Small intestine (tissue), 7 donors: ENCODE measurements around the gene B9D2. TPM values are rescaled to one million over a fixed set of nuclear protein-coding genes. Genes with fewer than 3 reads are reported as not detected.

ENCODE experiments used
- DNase-seq, 2 donors: peaks; one replicate each; pipeline versions ENCODE4 v3.0.0 to v3.0.0-alpha.2; 2013
- FAIRE-seq: peaks from 2 replicates; lab custom pipeline; 2012; peaks lifted over from hg19 to GRCh38; lab: Jason Lieb, UNC
- H3K27ac ChIP-seq, 3 donors: one replicate each; pipeline ENCODE4 v1.5.1; 2013; ENCODE audit warnings: low read length in 2 of 3, mild to moderate bottlenecking in 2 of 3, control low read depth in 1 of 3, inconsistent platforms in 1 of 3, low read depth in 1 of 3, moderate library complexity in 1 of 3
- H3K27me3 ChIP-seq, 3 donors: one replicate each; pipeline ENCODE4 v1.6.1; 2013; ENCODE audit warnings: low read length in 3 of 3, inconsistent platforms in 1 of 3; ENCODE audit not compliant: control insufficient read depth in 3 of 3, insufficient read depth in 3 of 3
- H3K36me3 ChIP-seq, 3 donors: one replicate each; pipeline ENCODE4 v1.6.1; 2013; ENCODE audit warnings: low read length in 3 of 3, inconsistent platforms in 1 of 3, low read depth in 1 of 3, mild to moderate bottlenecking in 1 of 3, moderate library complexity in 1 of 3; ENCODE audit not compliant: control insufficient read depth in 3 of 3, insufficient read depth in 2 of 3
- H3K4me1 ChIP-seq, 3 donors: one replicate each; pipeline ENCODE4 v1.6.1; 2013; ENCODE audit warnings: low read length in 2 of 3, inconsistent platforms in 1 of 3, low read depth in 1 of 3, mild to moderate bottlenecking in 1 of 3, moderate library complexity in 1 of 3; ENCODE audit not compliant: control insufficient read depth in 3 of 3, insufficient read depth in 2 of 3
- H3K4me3 ChIP-seq, 3 donors: one replicate each; pipeline ENCODE4 v1.5.1; 2013; ENCODE audit warnings: low read length in 3 of 3, control low read depth in 1 of 3, inconsistent platforms in 1 of 3, low read depth in 1 of 3, mild to moderate bottlenecking in 1 of 3, moderate library complexity in 1 of 3
- H3K9me3 ChIP-seq, 2 donors: one replicate each; pipeline ENCODE4 v1.6.1; 2013; ENCODE audit warnings: low read depth in 1 of 2, low read length in 1 of 2; ENCODE audit not compliant: control insufficient read depth in 2 of 2, insufficient read depth in 1 of 2
- WGBS, 3 donors: extraction: QIAGEN DNeasy Blood & Tissue Kit; methylation state at CpG; one replicate each; pipeline ENCODE4 v1.1.7; 2013; 5-methylcytosine and 5-hydroxymethylcytosine counted together
- polyA plus RNA-seq, 4 donors: library from polyadenylated mRNA; stranded (reverse) in 3 of 4; unstranded in 1 of 4; fragments of 200-250 nt in 3 of 4; fragments of 120-200 nt in 1 of 4; gene quantifications; one replicate each; pipeline versions ENCODE4 v1.2.1 to v1.2.3, GENCODE V29; 2013
- donor health status: healthy with polysubstance abuse.
- donor health status: control.
- donor health status: control.
- donor health status: Bipolar disorder and iron deficiency.
- donor health status: healthy.

B9D2 gene
- polyA plus RNA-seq, 4 donors = 4.7 to 9.8 (median 5.9) TPM

DNA sequence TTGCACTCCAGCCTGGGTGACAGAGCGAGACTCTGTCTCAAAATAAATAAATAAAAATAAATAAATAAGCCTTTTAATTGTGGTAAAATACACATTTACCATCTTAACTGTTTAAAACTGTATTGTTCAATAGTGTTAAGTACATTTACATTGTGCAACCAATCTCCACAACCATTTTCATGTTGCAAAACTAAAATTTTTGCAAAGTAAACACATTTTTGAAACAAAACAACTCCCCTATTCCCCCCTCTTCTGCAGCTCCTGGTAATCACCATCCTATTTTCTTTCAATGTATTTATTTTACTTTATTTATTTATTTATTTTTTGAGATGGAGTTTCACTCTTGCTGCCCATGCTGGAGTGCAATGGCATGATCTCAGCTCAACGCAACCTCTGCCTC, 5.8 kb upstream of the B9D2 start:
- DNase-seq = no peak
- Histone ChIP-seq H3K4me1 (peaks cover 2 to 13% (median 8%) of the 10 kb centered on the region in 3 donors), H3K36me3 (peaks cover 0 to 10% (median 0%) of the 10 kb centered on the region in 3 donors), H3K9me3 (no peaks in the 10 kb centered on the region), H3K27me3 (no peaks in the 10 kb centered on the region), H3K4me3 (no peak overlapping the region), H3K27ac (no peak overlapping the region)
- no peak for FAIRE-seq
- WGBS, 3 donors = 96 to 100% (median 96%) methylated on average over 2 of the region's 2 CpGs

DNA sequence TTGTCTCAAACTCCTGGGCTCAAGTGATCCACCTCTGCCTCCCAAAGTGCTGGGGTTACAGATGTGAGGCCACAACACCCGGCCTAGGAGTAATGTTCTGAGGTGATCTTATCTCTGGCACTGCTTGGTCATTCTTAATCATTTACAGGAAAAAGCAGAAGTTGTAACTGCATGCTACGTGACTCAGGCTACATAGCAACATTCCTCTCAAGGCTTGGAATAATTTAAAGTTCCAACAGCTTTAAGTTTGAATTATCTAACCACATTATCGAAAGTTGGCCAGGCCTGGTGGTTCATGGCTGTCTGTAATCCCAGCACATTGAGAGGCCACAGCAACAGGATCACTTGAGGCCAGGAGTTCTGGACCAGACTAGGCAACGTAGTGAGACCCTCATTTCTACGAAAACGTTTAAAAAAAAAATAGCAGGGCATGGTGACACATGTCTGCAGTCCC, 3.9 kb upstream of the B9D2 start:
- 26 to 49% (median 33%) methylated on average over 6 of the region's 6 CpGs for WGBS, 3 donors
- peaks cover 3 to 22% (median 6%) of the 10 kb centered on the region in 3 donors for H3K4me1 ChIP-seq
- no peaks in the 10 kb centered on the region for H3K27me3 ChIP-seq
- no peak overlapping the region for H3K4me3 ChIP-seq
- H3K36me3 ChIP-seq = peaks cover 0 to 10% (median 0%) of the 10 kb centered on the region in 3 donors
- no peaks in the 10 kb centered on the region for H3K9me3 ChIP-seq
- DNase-seq = peak; percentile 53 to 67
- FAIRE-seq = no peak
- peak overlapping the region in 2 of 3 donors; percentile 46 to 83 for H3K27ac ChIP-seq

DNA sequence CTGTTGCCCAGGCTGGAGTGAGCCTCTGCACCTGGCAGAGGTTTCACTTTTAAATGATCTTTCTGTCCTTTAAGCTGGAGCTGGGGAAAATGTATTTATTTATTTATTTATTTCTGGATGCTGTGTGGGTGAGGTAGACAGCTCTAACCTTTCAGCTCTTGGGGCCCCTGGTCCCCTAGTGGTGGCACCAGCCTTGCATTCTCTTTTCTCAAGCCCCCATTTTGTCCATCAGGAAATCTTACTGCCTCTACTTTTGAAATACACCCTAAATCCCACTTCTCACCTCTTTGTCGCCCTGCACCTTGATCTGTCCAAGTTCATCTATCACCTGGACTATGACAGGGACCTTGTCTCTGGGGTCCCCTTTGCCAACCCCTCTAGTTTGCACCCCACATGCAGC, 2.1 kb upstream of the B9D2 start:
- Histone ChIP-seq H3K9me3 (no peaks in the 10 kb centered on the region), H3K4me3 (no peak overlapping the region), H3K4me1 (peaks cover 4 to 29% (median 6%) of the 10 kb centered on the region in 3 donors), H3K27me3 (no peaks in the 10 kb centered on the region), H3K36me3 (peaks cover 0 to 10% (median 0%) of the 10 kb centered on the region in 3 donors), H3K27ac (no peak overlapping the region)
- 67 to 100% (median 96%) methylated on average over 1 of the region's 1 CpG for WGBS, 3 donors
- FAIRE-seq (no peak), DNase-seq (no peak)

DNA sequence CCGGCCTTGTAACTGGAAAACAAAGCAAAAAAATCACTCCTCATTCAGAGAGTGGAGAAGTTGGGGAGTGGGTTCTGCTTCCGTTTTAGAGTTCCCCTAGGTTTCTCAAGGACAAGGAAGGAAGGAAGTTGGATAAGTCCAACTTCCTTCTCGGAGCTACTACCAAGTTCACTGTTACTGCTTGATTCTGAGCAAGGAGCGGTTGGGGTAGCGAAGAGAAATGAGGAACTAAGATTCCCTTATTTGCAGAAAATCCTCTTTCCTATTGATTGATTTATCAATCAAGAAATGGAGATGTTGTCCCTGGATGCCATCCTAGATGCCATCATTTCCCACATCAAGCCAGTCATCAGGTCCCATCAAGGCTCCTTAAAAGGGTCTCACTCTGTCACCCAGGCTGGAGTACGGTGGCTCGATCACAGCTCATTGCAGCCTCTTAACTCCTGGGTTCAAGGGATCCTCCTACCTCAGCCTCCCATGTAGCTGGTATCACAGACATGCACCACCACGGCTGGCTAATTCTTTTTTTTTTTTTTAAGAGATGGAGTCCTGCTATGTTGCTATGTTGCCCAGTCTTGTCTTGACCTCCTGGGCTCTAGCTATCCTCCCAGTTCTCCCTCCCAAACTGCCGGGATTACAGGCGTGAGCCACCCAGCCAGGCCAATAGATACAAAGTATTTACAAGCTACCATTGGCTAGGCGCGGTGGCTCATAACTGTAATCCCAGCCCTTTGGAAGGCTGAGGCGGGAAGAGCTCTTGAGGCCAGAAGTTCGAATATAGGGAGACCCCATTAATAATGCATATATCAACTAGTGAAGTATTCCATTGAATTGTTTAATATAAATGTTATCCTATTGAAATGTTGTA, 809 bp upstream of the B9D2 start:
- peaks cover 4 to 29% (median 6%) of the 10 kb centered on the region in 3 donors for H3K4me1 ChIP-seq
- no peak for FAIRE-seq

DNA sequence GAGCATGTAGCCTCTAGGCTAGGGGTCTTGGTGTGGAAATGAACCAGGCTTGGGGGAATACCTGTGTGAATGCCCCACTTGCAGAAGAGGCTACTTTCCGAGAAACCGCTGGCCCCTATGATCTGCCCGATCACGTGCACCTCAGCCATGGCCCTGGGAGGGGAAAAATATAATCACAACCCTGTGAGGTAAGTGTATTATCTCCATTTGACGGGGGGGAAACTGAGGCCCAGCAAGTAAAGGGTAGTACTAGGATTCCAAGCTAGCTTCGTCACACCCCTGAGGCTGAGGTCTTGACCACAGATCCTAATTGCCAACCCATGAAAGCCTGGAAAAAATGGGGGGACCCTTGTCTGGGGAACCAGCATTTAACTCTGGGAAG, 587 bp downstream of the B9D2 start:
- H3K4me3 ChIP-seq = peak overlapping the region in 2 of 3 donors; percentile 69 to 77
- H3K27me3 ChIP-seq = no peaks in the 10 kb centered on the region
- peaks cover 0 to 3% (median 0%) of the 10 kb centered on the region in 3 donors for H3K36me3 ChIP-seq
- no peaks in the 10 kb centered on the region for H3K9me3 ChIP-seq
- WGBS, 3 donors = 42 to 52% (median 47%) methylated on average over 6 of the region's 6 CpGs
- peaks cover 4 to 29% (median 6%) of the 10 kb centered on the region in 3 donors for H3K4me1 ChIP-seq
- H3K27ac ChIP-seq = peak overlapping the region; percentile 80 to 98 (median 97)
- DNase-seq (no peak), FAIRE-seq (no peak)

More for the DNA sequence above, 809 bp upstream of the B9D2 start:
- H3K27ac ChIP-seq = peak overlapping the region; percentile 84 to 98 (median 97)
- H3K4me3 ChIP-seq = peak overlapping the region; percentile 39 to 77 (median 54)
- no peaks in the 10 kb centered on the region for H3K27me3 ChIP-seq
- peaks cover 0 to 10% (median 0%) of the 10 kb centered on the region in 3 donors for H3K36me3 ChIP-seq
- WGBS, 3 donors = 73 to 76% (median 75%) methylated on average over 14 of the region's 14 CpGs
- no peaks in the 10 kb centered on the region for H3K9me3 ChIP-seq
- DNase-seq = no peak

DNA sequence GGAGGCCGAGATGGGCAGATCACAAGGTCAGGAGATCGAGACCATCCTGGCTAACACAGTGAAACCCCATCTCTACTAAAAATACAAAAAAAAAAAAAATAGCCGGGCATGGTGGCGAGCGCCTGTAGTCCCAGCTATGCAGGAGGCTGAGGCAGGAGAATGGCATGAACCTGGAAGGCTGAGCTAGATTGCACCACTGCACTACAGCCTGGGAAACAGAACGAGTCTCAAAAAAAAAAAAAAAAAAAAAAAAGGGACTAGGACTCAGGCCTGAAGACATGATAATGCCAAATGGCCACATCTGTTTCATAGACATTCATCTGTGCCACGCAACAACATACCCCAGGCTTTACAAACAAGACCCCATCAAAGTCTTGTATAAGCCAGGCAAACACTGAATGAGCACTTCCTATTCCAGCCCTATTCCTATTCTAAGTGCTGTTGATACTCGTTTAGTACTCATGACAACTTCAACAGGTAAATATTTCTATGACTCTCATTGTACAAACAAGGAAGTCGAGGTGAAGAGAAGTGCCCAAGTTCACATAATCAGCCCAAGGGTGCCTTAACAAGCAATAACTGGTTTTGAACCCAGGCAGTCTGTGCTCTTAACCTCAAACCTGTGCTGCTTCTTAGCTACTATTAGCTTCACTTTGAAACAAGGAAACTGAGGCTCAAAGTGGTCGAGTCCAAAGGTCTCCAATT, 1.7 kb downstream of the B9D2 start:
- Histone ChIP-seq H3K9me3 (no peaks in the 10 kb centered on the region), H3K4me1 (peaks cover 3 to 19% (median 4%) of the 10 kb centered on the region in 3 donors), H3K4me3 (no peak overlapping the region), H3K27me3 (no peaks in the 10 kb centered on the region), H3K27ac (peak overlapping the region; percentile 37 to 65 (median 47)), H3K36me3 (peaks cover 0 to 4% (median 0%) of the 10 kb centered on the region in 3 donors)
- WGBS, 3 donors = 66 to 80% (median 68%) methylated on average over 8 to 10 of the region's 10 CpGs
- FAIRE-seq = no peak
- peak; percentile 40 to 60 for DNase-seq

DNA sequence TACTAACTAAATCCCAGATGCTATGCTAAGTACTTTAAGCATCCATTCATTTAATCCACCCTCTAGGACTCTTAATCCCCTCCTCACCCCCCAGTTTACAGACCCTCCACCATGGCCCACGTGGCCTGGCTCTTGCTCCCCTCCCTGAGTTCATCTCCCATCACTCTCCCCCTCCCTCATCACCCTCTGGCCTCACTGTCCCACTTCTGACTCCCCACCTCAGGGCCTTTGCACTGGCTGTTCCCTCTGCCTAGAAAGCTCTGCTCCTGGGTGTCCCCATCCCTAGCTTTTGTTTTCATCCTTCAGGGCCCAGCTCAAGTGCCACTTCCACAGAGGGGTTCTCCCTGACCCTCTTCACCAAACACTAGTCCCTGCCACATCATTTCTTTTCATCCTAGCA, 4.2 kb downstream of the B9D2 start:
- 89 to 95% (median 91%) methylated on average over 1 of the region's 1 CpG for WGBS, 3 donors

DNA sequence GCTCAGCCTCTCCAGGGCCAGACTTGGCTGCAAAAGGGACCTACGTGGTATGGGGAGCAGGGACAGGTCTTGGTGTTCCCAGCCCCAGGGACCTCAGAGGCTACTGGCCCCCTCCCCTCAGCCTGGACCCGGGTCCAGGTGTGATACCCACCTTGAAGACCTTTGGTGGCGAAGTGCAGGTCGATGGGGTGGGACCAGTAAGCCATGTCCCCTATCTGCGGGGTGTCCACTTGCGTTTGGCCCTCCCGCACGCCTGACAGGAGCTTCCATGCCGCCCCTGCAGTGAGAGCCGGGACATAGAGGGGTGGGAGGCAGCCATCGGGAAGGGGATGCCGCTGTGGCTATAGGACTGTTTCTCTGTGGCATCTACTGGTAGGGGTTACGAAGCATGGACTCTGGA, 6.2 kb downstream of the B9D2 start:
- WGBS, 3 donors = 89 to 94% (median 92%) methylated on average over 13 of the region's 13 CpGs
- H3K4me3 ChIP-seq = no peak overlapping the region
- H3K27ac ChIP-seq = no peak overlapping the region
- no peak for FAIRE-seq
- H3K36me3 ChIP-seq = peaks cover 0 to 10% (median 0%) of the 10 kb centered on the region in 3 donors
- H3K27me3 ChIP-seq = peaks cover 0 to 15% (median 0%) of the 10 kb centered on the region in 3 donors
- DNase-seq = no peak
- H3K9me3 ChIP-seq = no peaks in the 10 kb centered on the region
- peaks cover 0 to 17% (median 1%) of the 10 kb centered on the region in 3 donors for H3K4me1 ChIP-seq

More for the DNA sequence above, 4.2 kb downstream of the B9D2 start:
- no peak for DNase-seq
- Histone ChIP-seq H3K4me1 (peaks cover 2 to 16% (median 3%) of the 10 kb centered on the region in 3 donors), H3K27ac (no peak overlapping the region), H3K27me3 (no peaks in the 10 kb centered on the region), H3K9me3 (no peaks in the 10 kb centered on the region), H3K36me3 (peaks cover 0 to 7% (median 0%) of the 10 kb centered on the region in 3 donors), H3K4me3 (no peak overlapping the region)
- no peak for FAIRE-seq
